ENCODE results near the gene DCP2.
"Not testable (repeated sequence)": the region's sequence is repeated elsewhere in the genome, so short reads cannot be mapped to it uniquely, and the experiment has no call there.

DCP2 gene

DNA sequence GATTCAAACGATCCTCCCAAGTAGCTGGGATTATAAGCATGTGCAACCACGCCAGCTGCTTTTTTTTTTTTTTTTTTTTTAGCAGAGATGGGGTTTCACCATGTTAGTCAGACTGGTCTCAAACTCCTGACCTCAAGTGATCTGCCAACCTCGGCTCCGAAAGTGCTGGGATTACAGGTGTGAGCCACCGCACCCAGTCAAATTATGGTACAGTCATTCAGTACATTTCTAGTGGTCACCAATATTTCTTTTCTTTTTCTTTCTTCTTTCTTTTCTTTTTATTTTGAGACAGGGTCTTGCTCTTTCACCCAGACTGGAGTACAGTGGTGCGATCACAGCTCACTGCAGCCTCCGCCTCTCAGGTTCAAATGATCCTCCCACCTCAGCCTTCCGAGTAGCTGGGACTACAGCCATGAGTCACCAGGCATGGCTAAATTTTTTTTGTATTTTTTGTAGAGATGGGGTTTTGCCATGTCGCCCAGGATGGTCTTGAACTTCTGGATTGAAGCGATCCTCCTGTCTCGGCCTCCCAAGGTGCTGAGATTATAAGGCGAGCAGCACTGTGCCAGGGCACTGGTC is 25.4 kb upstream of the DCP2 start:
- FAIRE-seq (no peak), DNase-seq (ENCODE audit: insufficient read length) (no peak)
- TF ChIP-seq TAF1 (IDR thresholded peaks at IDR 0.05; ENCODE audit: borderline replicate concordance, low read depth, low read length) (no peak), POLR2A (IDR thresholded peaks at IDR 0.05; ENCODE audit: low read depth, low read length) (no peak), POLR2AphosphoS5 (IDR thresholded peaks at IDR 0.05; ENCODE audit: low read depth, low read length) (no peak)

GRCh38 chr5:112956606-112957005 is 20.0 kb upstream of the DCP2 start:
- DNase-seq (ENCODE audit: insufficient read length) (no peak), FAIRE-seq (no peak)
- TF ChIP-seq POLR2A (IDR thresholded peaks at IDR 0.05; ENCODE audit: low read depth, low read length) (no peak), TAF1 (IDR thresholded peaks at IDR 0.05; ENCODE audit: borderline replicate concordance, low read depth, low read length) (no peak)

- DNase-seq (ENCODE audit: insufficient read length): no peak
- FAIRE-seq: no peak
- TF ChIP-seq POLR2AphosphoS5 (IDR thresholded peaks at IDR 0.05; ENCODE audit: low read depth, low read length) (no peak), POLR2A (IDR thresholded peaks at IDR 0.05; ENCODE audit: low read depth, low read length) (no peak), TAF1 (IDR thresholded peaks at IDR 0.05; ENCODE audit: borderline replicate concordance, low read depth, low read length) (no peak)
Observed at GRCh38 chr5:112957036-112957808, 19.4 kb upstream of the DCP2 start.

DNA sequence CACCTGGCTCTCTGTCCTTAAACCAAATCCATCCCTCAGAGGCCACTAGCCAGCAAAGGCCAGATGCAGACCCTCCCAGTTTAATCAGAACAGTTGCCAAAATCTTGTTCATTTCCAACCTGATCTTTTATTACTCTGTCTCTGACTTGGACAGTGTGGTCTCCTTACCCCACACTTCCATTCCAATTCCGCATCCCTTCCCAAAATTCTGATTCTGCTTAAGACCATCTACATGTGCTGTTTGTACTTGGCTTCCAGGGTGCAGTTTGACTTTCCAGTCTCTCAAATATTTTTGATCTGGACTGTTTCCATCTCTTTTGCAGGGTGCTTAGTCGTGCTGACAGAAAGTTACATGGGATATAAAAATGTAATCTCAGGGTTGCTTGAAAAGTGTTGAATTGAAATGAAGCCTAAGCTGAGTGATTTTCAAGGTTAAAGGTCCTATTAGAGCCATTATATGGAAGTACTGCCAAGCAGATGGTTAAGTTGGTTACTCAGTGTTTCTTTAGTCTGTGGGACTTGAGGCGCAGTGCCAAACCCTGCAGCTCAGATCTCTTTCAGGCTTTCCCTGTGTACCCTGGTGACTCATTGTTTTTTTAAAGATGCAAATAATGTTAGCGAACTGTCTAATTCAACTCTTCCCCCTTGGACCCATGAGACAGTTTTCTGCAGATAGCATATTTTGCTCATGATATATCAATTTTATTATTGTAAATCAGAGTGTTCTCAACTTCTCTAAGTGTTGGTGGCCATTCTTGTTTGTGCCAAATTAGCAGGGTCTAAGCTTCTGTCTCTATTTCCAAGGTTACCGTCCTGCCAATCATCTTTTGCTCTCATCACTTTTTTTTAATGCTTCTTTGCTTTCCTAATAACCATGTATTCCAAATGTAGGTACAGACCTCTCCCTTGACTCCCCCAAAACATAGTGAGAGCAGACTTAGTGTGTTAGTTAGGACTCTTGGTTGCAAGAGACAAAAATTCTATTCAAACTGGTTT is 18.2 kb upstream of the DCP2 start:
- DNase-seq (ENCODE audit: insufficient read length) (no peak), FAIRE-seq (peak; percentile 54)
- TF ChIP-seq TAF1 (IDR thresholded peaks at IDR 0.05; ENCODE audit: borderline replicate concordance, low read depth, low read length) (no peak), POLR2AphosphoS5 (IDR thresholded peaks at IDR 0.05; ENCODE audit: low read depth, low read length) (no peak), POLR2A (IDR thresholded peaks at IDR 0.05; ENCODE audit: low read depth, low read length) (no peak)

GRCh38 chr5:112959872-112960271 is 16.7 kb upstream of the DCP2 start:
- not testable (repeated sequence) for FAIRE-seq; DNase-seq (ENCODE audit: insufficient read length)

DNA sequence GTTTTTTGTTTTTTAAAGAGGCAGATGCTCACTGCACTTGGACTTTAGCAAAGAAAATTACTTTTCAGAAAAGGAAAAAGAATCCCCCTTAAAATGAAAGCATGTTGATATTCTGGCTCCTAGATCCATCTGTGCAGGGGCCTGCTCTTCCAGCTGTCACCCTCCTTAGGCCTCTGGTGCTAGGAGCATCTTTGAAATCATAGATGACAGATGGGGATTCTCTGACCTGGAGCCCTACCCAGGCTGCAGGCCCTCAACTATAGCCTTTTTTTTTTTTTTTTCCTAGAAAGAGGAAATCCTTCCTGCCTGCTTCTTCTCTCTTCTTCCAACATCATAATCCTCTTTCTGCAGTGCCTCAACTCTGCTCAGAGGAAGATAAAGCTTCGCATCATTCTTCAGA is 16.3 kb upstream of the DCP2 start:
- DNase-seq (ENCODE audit: insufficient read length): no peak
- no peak for FAIRE-seq
- TF ChIP-seq TAF1 (IDR thresholded peaks at IDR 0.05; ENCODE audit: borderline replicate concordance, low read depth, low read length) (no peak), POLR2A (IDR thresholded peaks at IDR 0.05; ENCODE audit: low read depth, low read length) (no peak), POLR2AphosphoS5 (IDR thresholded peaks at IDR 0.05; ENCODE audit: low read depth, low read length) (no peak)

DNA sequence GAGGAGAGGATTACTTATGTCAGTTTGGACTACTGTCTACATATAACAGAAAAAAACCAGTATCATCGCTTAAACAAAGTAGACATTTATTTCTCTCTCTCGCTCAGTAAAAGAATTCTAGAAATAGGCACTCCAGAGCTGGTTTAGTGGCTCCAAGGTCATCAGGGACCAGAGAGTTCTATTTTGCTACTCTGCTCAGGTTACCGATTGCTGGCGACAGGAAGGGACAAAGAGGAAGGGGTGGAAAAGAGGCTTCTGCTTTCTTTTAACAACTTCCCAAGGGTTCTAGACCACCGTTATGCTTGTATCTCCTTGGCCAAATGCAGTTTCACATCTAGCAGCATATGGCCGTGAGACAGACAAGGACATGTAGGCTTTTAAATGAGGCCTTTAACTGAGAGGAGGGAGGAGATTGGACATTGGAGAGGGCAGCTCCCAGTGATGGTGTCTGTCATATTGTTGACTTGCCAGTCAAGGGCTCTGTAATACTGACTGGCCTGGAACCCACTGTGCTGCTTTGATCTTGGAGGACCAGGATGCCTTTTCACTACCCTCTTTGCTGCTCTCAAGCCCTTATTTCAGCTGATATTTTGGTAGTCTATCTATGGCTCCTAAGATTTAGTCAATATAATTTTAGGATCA is 15.6 kb upstream of the DCP2 start:
- TF ChIP-seq TAF1 (IDR thresholded peaks at IDR 0.05; ENCODE audit: borderline replicate concordance, low read depth, low read length) (no peak), POLR2AphosphoS5 (IDR thresholded peaks at IDR 0.05; ENCODE audit: low read depth, low read length) (no peak)
- FAIRE-seq (no peak), DNase-seq (ENCODE audit: insufficient read length) (no peak)

DNA sequence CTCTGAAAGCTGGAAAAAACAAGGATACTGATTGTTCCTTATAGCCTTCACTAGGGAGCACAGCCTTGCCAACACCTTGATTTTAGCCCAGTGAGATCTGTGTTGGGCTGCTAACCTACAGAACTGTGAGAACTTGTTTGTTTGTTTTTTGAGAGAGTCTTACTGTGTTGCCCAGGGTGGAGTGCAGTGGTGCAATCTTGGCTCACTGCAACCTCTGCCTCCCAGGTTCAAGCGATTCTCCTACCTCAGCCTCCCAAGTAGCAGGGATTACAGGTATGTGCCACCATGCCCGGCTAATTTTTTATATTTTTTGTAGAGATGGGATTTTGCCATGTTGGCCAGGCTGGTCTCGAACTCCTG is 13.2 kb upstream of the DCP2 start:
- DNase-seq (ENCODE audit: insufficient read length); FAIRE-seq: not testable (repeated sequence)

GRCh38 chr5:112965733-112966306 is 10.8 kb upstream of the DCP2 start:
- FAIRE-seq (no peak), DNase-seq (ENCODE audit: insufficient read length) (no peak)
- no peak for TF ChIP-seq POLR2A (IDR thresholded peaks at IDR 0.05; ENCODE audit: low read depth, low read length)
- TF ChIP-seq POLR2AphosphoS5 (IDR thresholded peaks at IDR 0.05; ENCODE audit: low read depth, low read length): no peak
- TF ChIP-seq TAF1 (IDR thresholded peaks at IDR 0.05; ENCODE audit: borderline replicate concordance, low read depth, low read length): no peak

DNA sequence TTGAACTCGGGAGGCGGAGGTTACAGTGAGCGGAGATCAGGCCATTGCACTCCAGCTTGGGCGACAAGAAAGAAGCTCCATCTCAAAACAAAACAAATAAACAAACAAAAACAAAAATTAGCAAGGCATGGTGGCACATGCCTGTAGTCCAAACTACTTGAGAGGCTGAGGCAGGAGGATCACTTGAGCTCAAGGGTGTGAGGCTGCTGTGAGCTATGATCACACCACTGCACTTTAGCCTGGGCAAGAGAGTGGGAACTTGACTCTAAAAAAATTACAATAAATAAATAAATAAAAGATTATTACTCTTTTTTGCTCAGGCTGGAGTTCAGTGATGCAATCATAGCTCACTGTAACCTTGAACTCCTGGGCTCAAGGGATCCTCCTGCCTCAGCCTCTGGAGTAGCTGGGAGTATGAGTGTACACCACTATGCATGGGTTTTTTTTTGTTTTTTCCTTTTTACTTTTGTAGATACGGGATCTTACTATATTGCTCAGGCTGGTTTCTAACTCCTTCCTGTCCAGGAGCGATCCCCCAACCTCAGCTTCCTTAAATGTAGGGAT is 9.0 kb upstream of the DCP2 start:
- TF ChIP-seq TAF1 (IDR thresholded peaks at IDR 0.05; ENCODE audit: borderline replicate concordance, low read depth, low read length): no peak
- TF ChIP-seq POLR2A (IDR thresholded peaks at IDR 0.05; ENCODE audit: low read depth, low read length): no peak
- TF ChIP-seq POLR2AphosphoS5 (IDR thresholded peaks at IDR 0.05; ENCODE audit: low read depth, low read length): no peak
- FAIRE-seq (no peak), DNase-seq (ENCODE audit: insufficient read length) (no peak)

Data from GM12892 (cell line).